HepG2 (cell line): Measurements from ENCODE around the gene POMP. TPM values are rescaled to one million over a fixed set of nuclear protein-coding genes. Genes with fewer than 3 reads are reported as not detected.
A peak's percentile ranks its signal among the peaks of the same experiment; 100 is the strongest.

Source experiments
- ISL2 ChIP-seq: sonication (generic); formaldehyde crosslinking; IDR thresholded peaks from 2 replicates; pipeline ENCODE4 v1.5.0; 2020; ENCODE audit warnings: missing genetic modification reagents
- KAT7 ChIP-seq: IDR thresholded peaks from 2 replicates; pipeline ENCODE4 v1.6.1; 2018; ENCODE audit warnings: borderline replicate concordance, missing compliant biosample characterization
- MAF1 ChIP-seq: sonication (generic); formaldehyde crosslinking; IDR thresholded peaks from 2 replicates; pipeline ENCODE4 v1.5.0; 2020; ENCODE audit warnings: missing genetic modification reagents, borderline replicate concordance
- MTF1 ChIP-seq: sonication (generic); formaldehyde crosslinking; IDR thresholded peaks from 2 replicates; pipeline ENCODE4 v1.5.0; 2020; ENCODE audit warnings: missing genetic modification reagents
- NCOA2 ChIP-seq: sonication (generic); formaldehyde crosslinking; IDR thresholded peaks from 2 replicates; pipeline ENCODE4 v1.8.0; 2022; ENCODE audit warnings: inconsistent platforms
- NPAS2 ChIP-seq: sonication (generic); formaldehyde crosslinking; IDR thresholded peaks from 2 replicates; pipeline ENCODE4 v1.8.0; 2022; ENCODE audit warnings: mild to moderate bottlenecking, missing genetic modification reagents, borderline replicate concordance
- RNF2 ChIP-seq: fragments of 450-650 bp; conservative IDR thresholded peaks from 2 replicates; pipeline ENCODE4 v1.6.1; 2016; ENCODE audit warnings: low read depth
- SMAD1 ChIP-seq: sonication (generic); formaldehyde crosslinking; IDR thresholded peaks from 2 replicates; pipeline ENCODE4 v1.4.0; 2020; ENCODE audit warnings: missing genetic modification reagents, low read depth, mild to moderate bottlenecking, borderline replicate concordance
- TBP ChIP-seq: sonication (generic); formaldehyde crosslinking; IDR thresholded peaks from 2 replicates; pipeline ENCODE4 v1.5.0; 2020; ENCODE audit warnings: missing genetic modification reagents
- ZNF274 ChIP-seq: sonication (generic); formaldehyde crosslinking; IDR thresholded peaks from 2 replicates; pipeline ENCODE4 v1.5.1; 2020; ENCODE audit warnings: mild to moderate bottlenecking, missing genetic modification reagents
- ZNF335 ChIP-seq: sonication (generic); formaldehyde crosslinking; IDR thresholded peaks from 2 replicates; pipeline ENCODE4 v1.4.0; 2020; ENCODE audit warnings: missing genetic modification reagents
- ZNF567 ChIP-seq: sonication (generic); formaldehyde crosslinking; IDR thresholded peaks from 2 replicates; pipeline ENCODE4 v1.8.1; 2023; ENCODE audit warnings: mild to moderate bottlenecking, missing genetic modification reagents, borderline replicate concordance
- ZNF775 ChIP-seq: sonication (generic); formaldehyde crosslinking; IDR thresholded peaks from 2 replicates; pipeline ENCODE4 v1.4.0; 2020; ENCODE audit warnings: missing genetic modification reagents, mild to moderate bottlenecking, moderate library complexity, borderline replicate concordance
- ZSCAN21 ChIP-seq: sonication (generic); formaldehyde crosslinking; IDR thresholded peaks from 2 replicates; pipeline ENCODE4 v1.8.0; 2022; ENCODE audit warnings: mild to moderate bottlenecking, missing genetic modification reagents, moderate library complexity, borderline replicate concordance
- polyA plus RNA-seq, 8 experiments: library from polyadenylated mRNA; depleted of rRNA in 3 of 8; stranded (reverse) in 7 of 8; unstranded in 1 of 8; fragments of >200 nt; fragmentation: Illumina TruSeq in 4 of 8; extraction: Trizol in 4 of 8; gene quantifications; 2 replicates each; pipeline versions ENCODE4 v1.2.1 to v1.2.3, GENCODE V29; 2011 to 2016; ENCODE audit warnings: low read depth in 4 of 8, missing spikeins in 1 of 8, mixed read lengths in 1 of 8; ENCODE audit not compliant: insufficient read depth in 1 of 8
- total RNA-seq, 5 experiments: library from RNA; depleted of rRNA; stranded (reverse); fragments of >200 nt; fragmentation: Illumina TruSeq; extraction: Trizol; gene quantifications; 2 replicates each; pipeline ENCODE4 v1.2.3, GENCODE V29; 2016; ENCODE audit warnings: low read depth in 1 of 5
- TF ChIP-seq, protein P1 (sequence below): sonication (generic); formaldehyde crosslinking; IDR thresholded peaks from 2 replicates; pipeline ENCODE4 v1.8.1; 2022; ENCODE audit warnings: low read depth, mild to moderate bottlenecking, missing genetic modification reagents
- TF ChIP-seq, protein P2 (sequence below), 2 experiments: fragments of 450-650 bp in 1 of 2; sonication (generic) in 1 of 2; formaldehyde crosslinking in 1 of 2; IDR thresholded peaks; 2 replicates each; pipeline versions ENCODE4 v1.6.1 to v1.8.0; 2016 to 2022; ENCODE audit warnings: antibody characterized with exemption in 1 of 2, mild to moderate bottlenecking in 1 of 2, missing genetic modification reagents in 1 of 2

Gene POMP
- total and polyA plus RNA-seq, 2 of the 13 experiments (the other 11 are each of a cell fraction or from before 2014, with no cell fraction given): 30.6 to 118 TPM

DNA sequence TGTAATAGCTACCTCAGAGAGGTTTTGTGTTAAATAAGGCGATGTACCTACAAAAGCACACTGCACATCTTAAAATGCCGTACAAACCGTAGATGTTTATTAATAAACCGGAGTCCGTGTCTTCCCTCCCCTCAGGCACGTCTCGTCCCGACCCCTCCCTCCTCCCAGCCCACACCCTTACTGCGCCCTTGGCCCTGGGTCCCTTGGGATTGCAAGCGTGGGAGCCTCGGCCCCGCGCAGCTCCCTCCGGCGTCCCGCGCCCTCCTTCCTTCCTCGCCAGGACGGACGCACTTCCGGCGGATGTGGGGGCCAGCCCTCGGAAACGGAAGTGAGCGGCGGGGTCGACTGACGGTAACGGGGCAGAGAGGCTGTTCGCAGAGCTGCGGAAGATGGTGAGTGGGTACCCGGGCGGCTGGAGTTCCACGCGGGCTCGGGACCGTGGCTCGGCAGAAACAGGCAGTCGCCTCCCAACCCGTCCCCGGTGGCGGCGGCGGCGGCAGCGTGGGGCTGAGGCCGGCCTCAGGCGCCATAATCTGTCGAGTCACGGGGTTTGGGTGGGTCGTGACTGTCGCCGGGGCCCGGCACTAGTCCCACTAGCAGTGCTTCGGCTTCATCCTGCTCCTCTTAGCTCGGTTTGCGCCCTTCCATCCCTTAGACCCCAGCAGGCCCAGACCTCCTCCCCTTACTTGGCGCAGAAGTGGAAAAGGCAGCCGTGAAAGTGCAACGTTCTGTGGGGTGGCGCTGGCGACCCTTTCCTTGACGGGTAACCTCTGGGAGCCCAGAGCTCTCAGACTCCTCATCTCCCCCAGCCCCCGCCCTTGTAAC lies at the start of gene POMP (continued):
- TF ChIP-seq KAT7 (CRISPR knock-in tag) (peak; percentile 82; the same call in 1 of the 2 replicates), NCOA2 (CRISPR knock-in tag) (no peak; the same call in 1 of the 2 replicates), TBP (CRISPR knock-in tag) (no peak), ZSCAN21 (CRISPR knock-in tag) (no peak), ZNF274 (CRISPR knock-in tag) (peak; percentile 90), RNF2 (no peak), SMAD1 (CRISPR knock-in tag) (peak; percentile 85; the same call in 1 of the 2 replicates), NPAS2 (CRISPR knock-in tag) (no peak), MAF1 (peak; percentile 79; the same call in 1 of the 2 replicates), ZNF567 (CRISPR knock-in tag) (0 out of 2 replicates have a peak, but pooled peaks have one; percentile 85), MTF1 (CRISPR knock-in tag) (no peak), ZNF335 (CRISPR knock-in tag) (no peak; the same call in 1 of the 2 replicates), ZNF775 (CRISPR knock-in tag) (no peak), ISL2 (CRISPR knock-in tag) (no peak)
- TF ChIP-seq, protein P1, sequence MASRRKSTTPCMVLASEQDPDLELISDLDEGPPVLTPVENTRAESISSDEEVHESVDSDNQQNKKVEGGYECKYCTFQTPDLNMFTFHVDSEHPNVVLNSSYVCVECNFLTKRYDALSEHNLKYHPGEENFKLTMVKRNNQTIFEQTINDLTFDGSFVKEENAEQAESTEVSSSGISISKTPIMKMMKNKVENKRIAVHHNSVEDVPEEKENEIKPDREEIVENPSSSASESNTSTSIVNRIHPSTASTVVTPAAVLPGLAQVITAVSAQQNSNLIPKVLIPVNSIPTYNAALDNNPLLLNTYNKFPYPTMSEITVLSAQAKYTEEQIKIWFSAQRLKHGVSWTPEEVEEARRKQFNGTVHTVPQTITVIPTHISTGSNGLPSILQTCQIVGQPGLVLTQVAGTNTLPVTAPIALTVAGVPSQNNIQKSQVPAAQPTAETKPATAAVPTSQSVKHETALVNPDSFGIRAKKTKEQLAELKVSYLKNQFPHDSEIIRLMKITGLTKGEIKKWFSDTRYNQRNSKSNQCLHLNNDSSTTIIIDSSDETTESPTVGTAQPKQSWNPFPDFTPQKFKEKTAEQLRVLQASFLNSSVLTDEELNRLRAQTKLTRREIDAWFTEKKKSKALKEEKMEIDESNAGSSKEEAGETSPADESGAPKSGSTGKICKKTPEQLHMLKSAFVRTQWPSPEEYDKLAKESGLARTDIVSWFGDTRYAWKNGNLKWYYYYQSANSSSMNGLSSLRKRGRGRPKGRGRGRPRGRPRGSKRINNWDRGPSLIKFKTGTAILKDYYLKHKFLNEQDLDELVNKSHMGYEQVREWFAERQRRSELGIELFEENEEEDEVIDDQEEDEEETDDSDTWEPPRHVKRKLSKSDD (CRISPR knock-in tag): no peak
- TF ChIP-seq, protein P2, sequence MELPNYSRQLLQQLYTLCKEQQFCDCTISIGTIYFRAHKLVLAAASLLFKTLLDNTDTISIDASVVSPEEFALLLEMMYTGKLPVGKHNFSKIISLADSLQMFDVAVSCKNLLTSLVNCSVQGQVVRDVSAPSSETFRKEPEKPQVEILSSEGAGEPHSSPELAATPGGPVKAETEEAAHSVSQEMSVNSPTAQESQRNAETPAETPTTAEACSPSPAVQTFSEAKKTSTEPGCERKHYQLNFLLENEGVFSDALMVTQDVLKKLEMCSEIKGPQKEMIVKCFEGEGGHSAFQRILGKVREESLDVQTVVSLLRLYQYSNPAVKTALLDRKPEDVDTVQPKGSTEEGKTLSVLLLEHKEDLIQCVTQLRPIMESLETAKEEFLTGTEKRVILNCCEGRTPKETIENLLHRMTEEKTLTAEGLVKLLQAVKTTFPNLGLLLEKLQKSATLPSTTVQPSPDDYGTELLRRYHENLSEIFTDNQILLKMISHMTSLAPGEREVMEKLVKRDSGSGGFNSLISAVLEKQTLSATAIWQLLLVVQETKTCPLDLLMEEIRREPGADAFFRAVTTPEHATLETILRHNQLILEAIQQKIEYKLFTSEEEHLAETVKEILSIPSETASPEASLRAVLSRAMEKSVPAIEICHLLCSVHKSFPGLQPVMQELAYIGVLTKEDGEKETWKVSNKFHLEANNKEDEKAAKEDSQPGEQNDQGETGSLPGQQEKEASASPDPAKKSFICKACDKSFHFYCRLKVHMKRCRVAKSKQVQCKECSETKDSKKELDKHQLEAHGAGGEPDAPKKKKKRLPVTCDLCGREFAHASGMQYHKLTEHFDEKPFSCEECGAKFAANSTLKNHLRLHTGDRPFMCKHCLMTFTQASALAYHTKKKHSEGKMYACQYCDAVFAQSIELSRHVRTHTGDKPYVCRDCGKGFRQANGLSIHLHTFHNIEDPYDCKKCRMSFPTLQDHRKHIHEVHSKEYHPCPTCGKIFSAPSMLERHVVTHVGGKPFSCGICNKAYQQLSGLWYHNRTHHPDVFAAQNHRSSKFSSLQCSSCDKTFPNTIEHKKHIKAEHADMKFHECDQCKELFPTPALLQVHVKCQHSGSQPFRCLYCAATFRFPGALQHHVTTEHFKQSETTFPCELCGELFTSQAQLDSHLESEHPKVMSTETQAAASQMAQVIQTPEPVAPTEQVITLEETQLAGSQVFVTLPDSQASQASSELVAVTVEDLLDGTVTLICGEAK (IDR thresholded peaks at IDR 0.05): peak; percentile 92
- TF ChIP-seq, protein P2 (CRISPR knock-in tag; IDR thresholded peaks at IDR 0.05): peak; percentile 82; the same call in 1 of the 2 replicates
